ENCODE measurements around the gene PROKR2. TPM values are rescaled to one million over a fixed set of nuclear protein-coding genes. Genes with fewer than 3 reads are reported as not detected.

The PROKR2 gene

DNA sequence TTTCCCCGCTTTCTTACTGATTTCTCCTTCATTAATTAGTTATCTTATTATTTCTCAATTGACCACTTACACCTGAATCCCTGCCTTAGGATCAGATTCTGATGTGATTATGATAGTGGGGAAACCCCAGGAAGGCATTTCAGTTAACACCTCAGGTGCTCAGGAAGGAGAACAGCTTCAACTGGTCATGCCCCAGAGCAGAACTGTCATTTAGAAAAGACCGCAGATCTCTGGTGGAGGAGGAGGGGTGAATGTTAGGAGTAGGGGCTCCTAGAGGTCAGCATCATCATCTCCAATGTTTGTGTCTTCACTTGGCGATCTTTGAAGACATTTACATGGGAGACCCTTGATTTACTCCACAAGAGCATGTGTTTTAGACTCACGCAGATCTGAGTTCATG lies 44.5 kb downstream of the PROKR2 start:
- no peaks in the 10 kb centered on the region for H3K9me3 ChIP-seq (replicated peaks; ENCODE audit: low read length)
- H3K9ac ChIP-seq (ENCODE audit: low read depth, low read length) = no peak overlapping the region
- H3K4me1 ChIP-seq (ENCODE audit: control insufficient read depth, insufficient read depth, low read length) = no peaks in the 10 kb centered on the region
- peaks cover 18% of the 10 kb centered on the region for H3K27me3 ChIP-seq (ENCODE audit: control insufficient read depth, insufficient read depth, low read length)
- no peak overlapping the region for H3K4me2 ChIP-seq (ENCODE audit: low read length)
- H3K4me3 ChIP-seq (ENCODE audit: low read length) = no peak overlapping the region
- H3K36me3 ChIP-seq (ENCODE audit: insufficient read depth, low read length) = no peaks in the 10 kb centered on the region

DNA sequence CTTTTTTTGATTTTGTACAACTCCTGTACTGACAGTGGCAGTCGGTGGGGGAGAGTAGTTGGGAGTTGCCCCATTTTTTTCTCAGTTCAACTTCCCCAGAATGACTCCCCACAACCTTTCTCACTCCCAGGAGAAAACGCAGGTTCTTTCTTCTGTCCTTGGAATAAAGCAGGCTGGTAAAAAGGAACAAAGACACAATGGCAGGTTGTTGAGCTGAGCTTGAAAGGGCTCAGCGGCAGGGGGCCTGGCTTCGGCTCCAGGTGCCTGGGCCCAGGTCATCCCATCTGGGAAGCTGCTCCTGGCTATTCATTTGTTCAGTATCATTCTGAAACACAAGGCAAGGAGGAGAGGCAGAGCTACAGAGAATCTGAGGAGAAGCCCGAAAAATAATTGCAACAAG lies 46.2 kb downstream of the PROKR2 start:
- no peaks in the 10 kb centered on the region for H3K9me3 ChIP-seq (replicated peaks; ENCODE audit: low read length)
- no peaks in the 10 kb centered on the region for H3K36me3 ChIP-seq (ENCODE audit: insufficient read depth, low read length)
- peaks cover 25% of the 10 kb centered on the region for H3K27me3 ChIP-seq (ENCODE audit: control insufficient read depth, insufficient read depth, low read length)
- H3K4me1 ChIP-seq (ENCODE audit: control insufficient read depth, insufficient read depth, low read length) = no peaks in the 10 kb centered on the region
- no peak overlapping the region for H3K4me2 ChIP-seq (ENCODE audit: low read length)
- no peak overlapping the region for H3K4me3 ChIP-seq (ENCODE audit: low read length)
- H3K9ac ChIP-seq (ENCODE audit: low read depth, low read length) = no peak overlapping the region

DNA sequence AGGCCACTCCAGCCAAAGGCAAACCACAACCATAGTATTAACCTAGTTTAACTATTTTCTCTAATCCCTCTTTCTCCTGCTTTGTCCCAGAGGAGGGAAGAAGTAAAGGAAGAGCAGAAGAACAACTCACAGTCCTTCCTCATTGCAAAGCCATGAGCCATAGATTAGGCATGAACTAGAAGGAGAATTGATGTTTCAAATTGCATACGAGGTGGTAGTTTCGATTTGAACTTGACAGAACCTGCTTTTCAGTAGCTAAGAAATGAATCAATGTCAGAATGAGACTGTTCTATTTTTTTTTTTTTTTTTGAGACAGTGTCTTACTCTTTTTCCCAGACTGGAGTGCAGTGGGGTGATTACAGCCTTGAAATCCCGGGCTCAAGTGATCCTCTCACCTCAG lies 48.3 kb downstream of the PROKR2 start:
- H3K4me3 ChIP-seq (ENCODE audit: low read length) = no peak overlapping the region
- H3K4me2 ChIP-seq (ENCODE audit: low read length) = no peak overlapping the region
- H3K4me1 ChIP-seq (ENCODE audit: control insufficient read depth, insufficient read depth, low read length) = no peaks in the 10 kb centered on the region
- no peaks in the 10 kb centered on the region for H3K36me3 ChIP-seq (ENCODE audit: insufficient read depth, low read length)
- peaks cover 40% of the 10 kb centered on the region for H3K27me3 ChIP-seq (ENCODE audit: control insufficient read depth, insufficient read depth, low read length)
- no peaks in the 10 kb centered on the region for H3K9me3 ChIP-seq (replicated peaks; ENCODE audit: low read length)
- H3K9ac ChIP-seq (ENCODE audit: low read depth, low read length) = no peak overlapping the region

DNA sequence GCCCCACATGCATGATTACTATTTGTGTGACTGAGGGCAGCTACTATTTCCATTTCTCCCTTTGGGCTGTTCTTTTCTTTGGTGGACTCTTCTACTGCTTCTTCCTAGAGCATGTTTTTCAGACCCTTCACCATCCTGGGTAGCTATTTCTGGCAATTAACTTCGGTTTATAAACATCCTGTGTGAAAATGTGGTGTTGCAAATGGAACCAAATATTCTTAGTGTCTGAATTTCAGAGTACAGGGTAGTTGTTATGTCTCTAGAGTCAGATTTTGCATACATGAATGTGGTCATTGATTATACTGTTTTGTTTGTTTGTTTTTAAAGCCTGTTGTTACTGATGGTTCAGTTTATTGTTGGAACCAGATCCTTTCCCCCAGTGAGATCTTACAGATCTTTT lies 49.7 kb downstream of the PROKR2 start:
- H3K36me3 ChIP-seq (ENCODE audit: insufficient read depth, low read length) = no peaks in the 10 kb centered on the region
- H3K4me2 ChIP-seq (ENCODE audit: low read length) = no peak overlapping the region
- no peaks in the 10 kb centered on the region for H3K4me1 ChIP-seq (ENCODE audit: control insufficient read depth, insufficient read depth, low read length)
- H3K9me3 ChIP-seq (replicated peaks; ENCODE audit: low read length) = no peaks in the 10 kb centered on the region
- H3K9ac ChIP-seq (ENCODE audit: low read depth, low read length) = no peak overlapping the region
- no peak overlapping the region for H3K4me3 ChIP-seq (ENCODE audit: low read length)
- peaks cover 35% of the 10 kb centered on the region for H3K27me3 ChIP-seq (ENCODE audit: control insufficient read depth, insufficient read depth, low read length)

Small RNA genes lying within 50 kb of the gene (small RNA-seq; reads per million reads assigned to genes)
- not detected for gene RNA5-8SP7

Data from skeletal muscle satellite cell (primary cell).